GM10266 (cell line): ENCODE results near the gene LGALSL.
A peak's percentile ranks its signal among the peaks of the same experiment; 100 is the strongest.

Experiments used
- DNase-seq: peaks from one replicate; pipeline ENCODE4 v3.0.0; 2012; ENCODE audit errors: extremely low spot score
- CTCF ChIP-seq: IDR thresholded peaks from 2 replicates; pipeline ENCODE4 v1.5.1; 2012; ENCODE audit warnings: mild to moderate bottlenecking, low read depth; ENCODE audit not compliant: control insufficient read depth, insufficient read depth; ENCODE audit errors: missing control alignments

Gene LGALSL

GRCh38 chr2:64455545-64455944, 1.6 kb downstream of the LGALSL start:
- DNase-seq, result peak; percentile 31
- TF ChIP-seq CTCF, result no peak

- TF ChIP-seq CTCF, result no peak
- DNase-seq, result no peak
These were observed 2.3 kb downstream of the LGALSL start for GRCh38 chr2:64456293-64456692.

- TF ChIP-seq CTCF, result no peak
- DNase-seq, result no peak
These were observed 3.6 kb downstream of the LGALSL start for GRCh38 chr2:64457524-64457923.

- no peak for DNase-seq
- no peak for TF ChIP-seq CTCF
These were observed 5.6 kb downstream of the LGALSL start for GRCh38 chr2:64459575-64459974.

DNA sequence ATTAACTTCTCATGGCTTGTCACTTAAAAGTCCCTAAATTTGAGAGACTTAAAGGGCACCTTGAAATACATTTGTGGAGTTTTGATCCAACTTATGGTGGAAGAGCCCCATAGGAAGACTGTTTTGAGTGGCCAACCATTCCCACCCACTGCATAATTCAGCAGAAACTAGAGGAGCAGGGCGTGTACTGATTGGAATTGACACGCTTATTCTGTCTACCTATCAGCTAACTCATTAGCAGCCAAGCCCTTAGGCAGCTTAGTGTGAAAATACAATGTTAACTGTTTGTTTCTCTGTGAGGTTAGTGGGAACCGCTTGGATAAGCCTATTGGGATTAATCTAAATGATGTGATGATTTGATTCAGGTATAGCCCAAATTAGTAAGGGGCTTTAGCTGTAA, 6.4 kb downstream of the LGALSL start:
- DNase-seq, result no peak
- no peak for TF ChIP-seq CTCF

DNA sequence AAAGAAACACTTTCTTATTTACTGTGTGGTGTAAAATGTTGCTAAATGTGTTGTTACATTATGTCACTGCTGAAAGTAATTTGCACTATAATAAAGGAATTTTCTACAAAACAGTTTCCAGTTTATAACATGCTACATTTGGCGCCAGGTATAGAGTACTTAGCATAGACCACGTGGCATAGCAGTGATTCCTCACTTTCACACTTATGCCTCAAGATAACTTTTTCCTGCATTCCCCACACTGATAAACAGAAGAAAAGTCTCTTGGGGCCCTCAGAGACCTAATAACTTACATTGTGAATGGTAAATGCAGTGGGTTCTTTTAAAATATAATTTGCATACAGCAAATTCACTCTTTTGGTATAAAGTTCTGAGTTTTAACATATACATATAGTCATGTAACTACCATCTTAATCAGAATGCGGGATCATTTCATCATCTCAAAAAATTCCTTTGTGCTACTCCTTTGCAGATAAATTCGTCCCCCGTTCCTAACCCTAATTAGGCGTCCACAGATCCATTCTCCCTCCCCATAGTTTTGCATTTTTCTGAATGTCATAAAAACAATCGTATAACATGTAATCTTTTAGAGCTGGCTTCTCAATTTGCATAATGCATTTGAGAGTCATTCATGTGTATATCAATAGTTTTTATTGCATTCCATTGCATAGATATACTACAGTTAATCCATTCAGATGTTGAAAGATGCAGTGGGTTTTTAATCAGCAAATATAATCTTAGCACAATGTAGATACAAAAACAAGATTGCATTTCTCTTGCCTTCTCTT, 7.5 kb downstream of the LGALSL start:
- TF ChIP-seq CTCF, result no peak
- no peak for DNase-seq

DNA sequence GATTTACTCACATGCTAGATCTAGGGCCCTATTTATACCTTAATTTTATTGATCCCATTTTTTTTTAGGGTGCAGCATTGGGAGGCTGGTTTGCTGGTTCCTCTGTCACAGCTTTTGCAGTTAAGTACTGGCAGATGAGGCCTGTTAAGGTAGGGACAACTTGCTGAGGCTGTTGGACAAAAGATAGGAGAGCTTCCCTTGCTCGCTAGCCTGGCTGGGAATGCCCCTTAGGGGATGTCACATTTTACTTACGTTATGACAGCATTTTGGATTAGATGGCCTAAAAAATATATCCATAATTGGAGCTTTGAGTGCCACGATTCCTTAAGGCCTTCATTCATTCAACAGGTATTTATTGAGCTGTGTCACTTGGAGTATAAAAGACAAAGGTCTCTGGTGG, 8.2 kb downstream of the LGALSL start:
- no peak for DNase-seq
- no peak for TF ChIP-seq CTCF
